Activated B cell treated with CpG ODN at 0.5 μM for 24 hours (primary cell): Measurements from ENCODE around the gene C3orf85. TPM values are rescaled to one million over a fixed set of nuclear protein-coding genes. Genes with fewer than 3 reads are reported as not detected.

Source experiments
- ATAC-seq: fragments of 200-7000 bp; cut with Tn5 transposase; one replicate; pipeline ENCODE4 v1.10.0; 2021; ENCODE audit warnings: low read depth, mild to moderate bottlenecking, moderate library complexity
- CTCF ChIA-PET: fragments of 350-600 bp; sonication (Branson Sonifier 250); formaldehyde crosslinking; loops from one replicate; lab custom pipeline; 2021; ENCODE audit warnings: antibody characterized with exemption; lab: Charles Lee
- POLR2A ChIA-PET: fragments of 350-600 bp; sonication (Branson Sonifier 250); formaldehyde crosslinking; loops from one replicate; lab custom pipeline; 2021; ENCODE audit warnings: antibody characterized with exemption; lab: Charles Lee
- DNase-seq: peaks from one replicate; pipeline ENCODE4 v3.0.0; 2022
- H3K27ac Mint-ChIP-seq: one replicate; pipeline ENCODE4 v1.8.0; 2020; ENCODE audit warnings: mixed read lengths
- H3K27me3 Mint-ChIP-seq: one replicate; pipeline ENCODE4 v1.8.0; 2021; ENCODE audit warnings: mixed read lengths
- H3K36me3 Mint-ChIP-seq: one replicate; pipeline ENCODE4 v1.8.0; 2021; ENCODE audit warnings: low read depth, mixed read lengths
- H3K4me1 Mint-ChIP-seq: one replicate; pipeline ENCODE4 v1.8.0; 2021; ENCODE audit warnings: mixed read lengths
- H3K4me3 Mint-ChIP-seq: one replicate; pipeline ENCODE4 v1.8.0; 2020; ENCODE audit warnings: mild to moderate bottlenecking, mixed read lengths
- H3K9me3 Mint-ChIP-seq: one replicate; pipeline ENCODE4 v1.8.0; 2020; ENCODE audit warnings: mixed read lengths
- CTCF ChIP-seq: fragments of 200-600 bp; IDR thresholded peaks from one replicate; pipeline ENCODE4 v1.8.0; 2022; ENCODE audit warnings: antibody characterized with exemption, mild to moderate bottlenecking
- intact Hi-C: fragments of 100-400 bp; cut with micrococcal nuclease; formaldehyde crosslinking; loops from one replicate; pipeline ENCODE4 v1.15.1; 2024
- total RNA-seq: library from RNA; stranded (reverse); gene quantifications from 2 replicates; pipeline ENCODE4 v1.2.3, GENCODE V29; 2022

The C3orf85 gene
- total RNA-seq, 1 donor from 2014 or later, result not detected

- ChIA-PET CTCF (no interaction called here), POLR2A (no interaction called here)
- no peak for TF ChIP-seq CTCF
- Mint-ChIP-seq H3K4me3 (no peak overlapping the region), H3K9me3 (peaks cover 8% of the 10 kb centered on the region), H3K4me1 (no peaks in the 10 kb centered on the region), H3K36me3 (no peaks in the 10 kb centered on the region), H3K27ac (no peak overlapping the region), H3K27me3 (no peaks in the 10 kb centered on the region)
- intact Hi-C loops, result no loop called here
- DNase-seq, result no peak
- no peak for ATAC-seq
Observed at GRCh38 chr3:109161487-109162123, 25.1 kb downstream of the C3orf85 start.

GRCh38 chr3:109165905-109166304 lies 29.4 kb downstream of the C3orf85 start:
- ChIA-PET POLR2A (no interaction called here), CTCF (no interaction called here)
- no peaks in the 10 kb centered on the region for H3K9me3 Mint-ChIP-seq

DNA sequence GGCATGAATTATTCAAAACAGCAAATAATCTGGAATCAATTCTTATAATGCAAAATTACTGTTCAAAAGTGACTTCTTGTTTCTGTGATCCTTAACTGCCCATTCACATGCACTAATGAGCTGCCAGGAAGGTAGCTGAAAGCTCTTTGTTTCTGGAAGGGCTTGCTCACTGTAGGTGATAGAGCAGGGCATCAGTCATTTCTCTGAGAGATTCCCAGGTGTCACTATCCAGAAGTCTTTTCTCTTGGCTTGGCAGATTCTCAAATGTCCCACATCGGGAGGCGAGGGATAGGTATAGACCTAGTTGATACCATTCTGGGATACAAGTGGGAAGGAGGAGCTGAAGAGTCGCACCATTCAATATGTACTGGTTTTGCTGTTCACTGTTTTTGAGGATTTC lies 35.0 kb downstream of the C3orf85 start:
- Mint-ChIP-seq H3K4me3 (no peak overlapping the region), H3K4me1 (no peaks in the 10 kb centered on the region), H3K36me3 (no peaks in the 10 kb centered on the region), H3K9me3 (no peaks in the 10 kb centered on the region), H3K27me3 (no peaks in the 10 kb centered on the region), H3K27ac (no peak overlapping the region)
- DNase-seq, result no peak
- no peak for ATAC-seq
- intact Hi-C loops, result no loop called here
- CTCF ChIA-PET, result no interaction called here
- no peak for TF ChIP-seq CTCF
- POLR2A ChIA-PET, result no interaction called here

More at GRCh38 chr3:109165905-109166304, 29.4 kb downstream of the C3orf85 start:
- DNase-seq (no peak), ATAC-seq (no peak)
- H3K27me3 Mint-ChIP-seq, result no peaks in the 10 kb centered on the region
- no peak for TF ChIP-seq CTCF
- no peaks in the 10 kb centered on the region for H3K36me3 Mint-ChIP-seq
- intact Hi-C loops, result no loop called here
- no peaks in the 10 kb centered on the region for H3K4me1 Mint-ChIP-seq
- H3K4me3 Mint-ChIP-seq, result no peak overlapping the region
- no peak overlapping the region for H3K27ac Mint-ChIP-seq

GRCh38 chr3:109175411-109175810 lies 38.9 kb downstream of the C3orf85 start:
- Mint-ChIP-seq H3K36me3 (no peaks in the 10 kb centered on the region), H3K27me3 (no peaks in the 10 kb centered on the region), H3K4me3 (no peak overlapping the region), H3K27ac (no peak overlapping the region), H3K4me1 (no peaks in the 10 kb centered on the region), H3K9me3 (no peaks in the 10 kb centered on the region)
- intact Hi-C loops, result no loop called here
- ChIA-PET POLR2A (no interaction called here), CTCF (no interaction called here)
- TF ChIP-seq CTCF, result no peak
- no peak for DNase-seq
- no peak for ATAC-seq

GRCh38 chr3:109176726-109177125 lies 40.2 kb downstream of the C3orf85 start:
- Mint-ChIP-seq H3K4me1 (no peaks in the 10 kb centered on the region), H3K4me3 (no peak overlapping the region), H3K27me3 (no peaks in the 10 kb centered on the region), H3K36me3 (no peaks in the 10 kb centered on the region), H3K27ac (no peak overlapping the region), H3K9me3 (no peaks in the 10 kb centered on the region)
- no peak for DNase-seq
- ATAC-seq, result no peak
- no peak for TF ChIP-seq CTCF
- intact Hi-C loops, result no loop called here
- POLR2A ChIA-PET, result no interaction called here
- CTCF ChIA-PET, result no interaction called here
